ENCODE data around the gene PIGM.

PIGM gene

GRCh38 chr1:160021376-160022074 lies 10.3 kb downstream of the PIGM start:
- no peak for TF ChIP-seq ZNF274 (IDR thresholded peaks at IDR 0.05; ENCODE audit: low read depth, low read length)
- no peak overlapping the region for H3K4me3 ChIP-seq (ENCODE audit: low read length)

- no peak overlapping the region for H3K4me3 ChIP-seq (ENCODE audit: low read length)
- no peak for TF ChIP-seq ZNF274 (IDR thresholded peaks at IDR 0.05; ENCODE audit: low read depth, low read length)
These were observed 11.6 kb downstream of the PIGM start for GRCh38 chr1:160020196-160020595.

- no peak overlapping the region for H3K4me3 ChIP-seq (ENCODE audit: low read length)
- TF ChIP-seq ZNF274 (IDR thresholded peaks at IDR 0.05; ENCODE audit: low read depth, low read length) = no peak
These were observed 12.9 kb downstream of the PIGM start for GRCh38 chr1:160018900-160019299.

- H3K4me3 ChIP-seq (ENCODE audit: low read length) = no peak overlapping the region
- no peak for TF ChIP-seq ZNF274 (IDR thresholded peaks at IDR 0.05; ENCODE audit: low read depth, low read length)
These were observed 13.4 kb downstream of the PIGM start for GRCh38 chr1:160018347-160018746.

- TF ChIP-seq ZNF274 (IDR thresholded peaks at IDR 0.05; ENCODE audit: low read depth, low read length) = no peak
These were observed 14.2 kb downstream of the PIGM start for GRCh38 chr1:160017592-160017991.

GRCh38 chr1:160011781-160012180 lies 20.0 kb downstream of the PIGM start:
- no peak overlapping the region for H3K4me3 ChIP-seq (ENCODE audit: low read length)
- no peak for TF ChIP-seq ZNF274 (IDR thresholded peaks at IDR 0.05; ENCODE audit: low read depth, low read length)

More at GRCh38 chr1:160017592-160017991, 14.2 kb downstream of the PIGM start:
- no peak overlapping the region for H3K4me3 ChIP-seq (ENCODE audit: low read length)

- H3K4me3 ChIP-seq (ENCODE audit: low read length) = no peak overlapping the region
These were observed 22.0 kb downstream of the PIGM start for GRCh38 chr1:160009801-160010200.

GRCh38 chr1:160009081-160009480 lies 22.7 kb downstream of the PIGM start:
- no peak for TF ChIP-seq ZNF274 (IDR thresholded peaks at IDR 0.05; ENCODE audit: low read depth, low read length)
- H3K4me3 ChIP-seq (ENCODE audit: low read length) = no peak overlapping the region

More at GRCh38 chr1:160009801-160010200, 22.0 kb downstream of the PIGM start:
- no peak for TF ChIP-seq ZNF274 (IDR thresholded peaks at IDR 0.05; ENCODE audit: low read depth, low read length)

GRCh38 chr1:160007577-160008200 lies 24.1 kb downstream of the PIGM start:
- no peak for TF ChIP-seq ZNF274 (IDR thresholded peaks at IDR 0.05; ENCODE audit: low read depth, low read length)
- no peak overlapping the region for H3K4me3 ChIP-seq (ENCODE audit: low read length)

GRCh38 chr1:160006312-160006940 lies 25.4 kb downstream of the PIGM start:
- TF ChIP-seq ZNF274 (IDR thresholded peaks at IDR 0.05; ENCODE audit: low read depth, low read length) = no peak

GRCh38 chr1:160005070-160005469 lies 26.7 kb downstream of the PIGM start:
- H3K4me3 ChIP-seq (ENCODE audit: low read length) = no peak overlapping the region
- no peak for TF ChIP-seq ZNF274 (IDR thresholded peaks at IDR 0.05; ENCODE audit: low read depth, low read length)

More at GRCh38 chr1:160006312-160006940, 25.4 kb downstream of the PIGM start:
- no peak overlapping the region for H3K4me3 ChIP-seq (ENCODE audit: low read length)

- no peak for TF ChIP-seq ZNF274 (IDR thresholded peaks at IDR 0.05; ENCODE audit: low read depth, low read length)
These were observed 27.4 kb downstream of the PIGM start for GRCh38 chr1:160004425-160004824.

GRCh38 chr1:160004001-160004400 lies 27.8 kb downstream of the PIGM start:
- H3K4me3 ChIP-seq (ENCODE audit: low read length) = no peak overlapping the region
- no peak for TF ChIP-seq ZNF274 (IDR thresholded peaks at IDR 0.05; ENCODE audit: low read depth, low read length)

More at GRCh38 chr1:160004425-160004824, 27.4 kb downstream of the PIGM start:
- H3K4me3 ChIP-seq (ENCODE audit: low read length) = no peak overlapping the region

GRCh38 chr1:160001440-160001839 lies 30.4 kb downstream of the PIGM start:
- H3K4me3 ChIP-seq (ENCODE audit: low read length) = no peak overlapping the region
- TF ChIP-seq ZNF274 (IDR thresholded peaks at IDR 0.05; ENCODE audit: low read depth, low read length) = no peak

GRCh38 chr1:159999204-159999603 lies 32.6 kb downstream of the PIGM start:
- TF ChIP-seq ZNF274 (IDR thresholded peaks at IDR 0.05; ENCODE audit: low read depth, low read length) = no peak
- no peak overlapping the region for H3K4me3 ChIP-seq (ENCODE audit: low read length)
